Breast epithelium (tissue), 4 donors: ENCODE measurements around the gene NEURL1. TPM values are rescaled to one million over a fixed set of nuclear protein-coding genes. Genes with fewer than 3 reads are reported as not detected.
"Not testable (repeated sequence)": the region's sequence is repeated elsewhere in the genome, so short reads cannot be mapped to it uniquely, and the experiment has no call there.

Experiments
- DNase-seq, 2 donors: peaks; one replicate each; pipeline ENCODE4 v3.0.0-alpha.2; 2019; ENCODE audit warnings: low spot score in 2 of 2
- H3K27ac ChIP-seq, 2 donors: fragments of 200-600 bp; sonication (generic) in 1 of 2; one replicate each; pipeline ENCODE4 v1.5.1; 2016 to 2019; ENCODE audit warnings: mild to moderate bottlenecking in 1 of 2
- H3K27me3 ChIP-seq, 2 donors: fragments of 200-600 bp; sonication (generic) in 1 of 2; one replicate each; pipeline versions ENCODE4 v1.5.1 to v1.6.0; 2017 to 2019; ENCODE audit warnings: control low read depth in 1 of 2, mild to moderate bottlenecking in 1 of 2
- H3K36me3 ChIP-seq: fragments of 200-600 bp; one replicate; pipeline ENCODE4 v1.5.1; 2019
- H3K4me1 ChIP-seq, 2 donors: fragments of 200-600 bp; sonication (generic); one replicate each; pipeline ENCODE4 v1.5.1; 2016 to 2019; ENCODE audit warnings: control low read depth in 1 of 2
- H3K4me3 ChIP-seq, 3 donors: fragments of 200-600 bp; sonication (generic); 1 replicate in 2 of 3; 2 replicates in 1 of 3; pipeline ENCODE4 v1.5.1; 2016 to 2019; ENCODE audit warnings: mild to moderate bottlenecking in 3 of 3, moderate library complexity in 2 of 3
- H3K9me3 ChIP-seq, 2 donors: fragments of 200-600 bp; sonication (generic) in 1 of 2; one replicate each; pipeline ENCODE4 v1.5.1; 2016 to 2019; ENCODE audit warnings: control low read depth in 1 of 2
- CTCF ChIP-seq, 3 donors: fragments of 450-650 bp; IDR thresholded peaks; one replicate each; pipeline ENCODE4 v1.5.1; 2016 to 2017; ENCODE audit warnings: antibody characterized with exemption in 3 of 3, mild to moderate bottlenecking in 3 of 3, moderate library complexity in 3 of 3
- POLR2A ChIP-seq: fragments of 450-650 bp; IDR thresholded peaks from one replicate; pipeline ENCODE4 v1.6.1; 2016; ENCODE audit warnings: antibody characterized with exemption, mild to moderate bottlenecking, moderate library complexity
- POLR2AphosphoS5 ChIP-seq, 3 donors: sonication (generic); formaldehyde crosslinking; IDR thresholded peaks; one replicate each; pipeline ENCODE4 v1.6.1; 2017; ENCODE audit warnings: antibody characterized with exemption in 3 of 3
- intact Hi-C: fragments of 100-400 bp; cut with DNase I; formaldehyde crosslinking; loops from one replicate; pipeline ENCODE4 v1.15.1; 2023; ENCODE audit warnings: low total_unique reads
- total RNA-seq, 3 donors: library from RNA; depleted of rRNA; stranded (reverse); fragments of >200 nt; gene quantifications; one replicate each; pipeline ENCODE4 v1.1.0, GENCODE V29; 2016

The NEURL1 gene
- total RNA-seq, 3 donors from 2014 or later = 0.16 to 1.5 (median 0.33) TPM

DNA sequence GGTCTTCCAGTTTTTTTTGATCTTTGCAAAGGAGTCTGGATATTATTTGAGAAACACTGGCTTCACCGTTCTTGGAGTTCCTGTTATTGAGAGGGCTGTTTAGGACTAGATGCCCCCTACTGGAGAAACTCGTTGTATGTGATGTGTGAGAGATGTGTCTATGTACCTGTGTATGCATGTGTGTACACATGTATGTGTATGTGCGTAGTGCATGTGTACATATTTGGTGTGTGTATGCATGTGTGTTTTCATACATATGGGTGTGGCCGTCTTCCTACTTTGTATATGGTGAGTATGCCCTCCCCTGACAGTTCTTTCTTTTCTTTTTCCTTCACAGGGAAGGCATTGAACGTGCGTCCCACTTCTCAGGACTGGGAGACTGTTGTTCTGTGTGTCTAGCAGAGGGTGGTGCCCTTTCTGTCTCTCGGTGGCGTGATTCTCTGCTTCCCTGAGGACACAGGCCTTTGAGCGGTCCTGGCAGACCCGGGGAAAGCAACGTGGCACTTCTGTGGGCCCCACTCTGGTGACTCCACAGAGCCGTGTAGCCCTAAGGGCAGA is 11.5 kb upstream of the NEURL1 start:
- no peak overlapping the region for H3K27ac ChIP-seq
- no peak for DNase-seq
- TF ChIP-seq POLR2A (no peak), POLR2AphosphoS5 (IDR thresholded peaks at IDR 0.05) (no peak), CTCF (IDR thresholded peaks at IDR 0.05) (peak; percentile 21 to 57 (median 48))
- no peaks in the 10 kb centered on the region for H3K36me3 ChIP-seq
- H3K9me3 ChIP-seq = no peaks in the 10 kb centered on the region
- intact Hi-C loops = loop anchor here (2.0 kb wide), 1 partner anchor 65 kb away; no protein-coding TSS in a partner anchor
- no peaks in the 10 kb centered on the region for H3K4me1 ChIP-seq
- H3K4me3 ChIP-seq = no peak overlapping the region
- H3K27me3 ChIP-seq = no peaks in the 10 kb centered on the region

GRCh38 chr10:103486635-103487409 is 6.7 kb upstream of the NEURL1 start:
- H3K27ac ChIP-seq, H3K9me3 ChIP-seq, H3K4me1 ChIP-seq, DNase-seq, H3K36me3 ChIP-seq, H3K4me3 ChIP-seq, H3K27me3 ChIP-seq: not testable (repeated sequence)
- intact Hi-C loops = loop anchor here (5.0 kb wide), 1 partner anchor 1425 kb away; no protein-coding TSS in a partner anchor

- no peak for DNase-seq
- H3K4me1 ChIP-seq = no peaks in the 10 kb centered on the region
- H3K27ac ChIP-seq = no peak overlapping the region
- no peaks in the 10 kb centered on the region for H3K27me3 ChIP-seq
- no peak overlapping the region for H3K4me3 ChIP-seq
- intact Hi-C loops = loop anchor here (5.0 kb wide), 1 partner anchor 1425 kb away; no protein-coding TSS in a partner anchor
- H3K36me3 ChIP-seq = no peaks in the 10 kb centered on the region
- TF ChIP-seq POLR2A (no peak), CTCF (IDR thresholded peaks at IDR 0.05) (no peak), POLR2AphosphoS5 (IDR thresholded peaks at IDR 0.05) (no peak)
- H3K9me3 ChIP-seq = no peaks in the 10 kb centered on the region
Measured at GRCh38 chr10:103487410-103487708, 6.1 kb upstream of the NEURL1 start.

DNA sequence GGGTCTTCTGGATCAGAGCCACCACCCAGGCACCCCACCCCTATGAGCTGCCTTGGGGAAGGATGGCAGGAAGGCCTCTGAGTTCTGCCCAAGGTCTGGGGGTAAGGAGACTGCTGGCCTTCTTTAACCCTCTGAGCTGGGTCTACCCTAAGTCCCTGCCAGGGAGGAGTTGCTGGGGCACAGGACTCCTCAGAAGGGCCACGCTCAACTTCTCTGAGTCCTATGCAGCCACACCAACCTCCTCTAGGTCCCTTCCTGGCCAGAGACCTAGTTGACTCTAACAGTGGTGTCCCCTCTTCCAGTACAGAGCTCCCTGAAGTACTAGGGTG is 2.6 kb upstream of the NEURL1 start:
- Histone ChIP-seq H3K27ac (no peak overlapping the region), H3K4me1 (no peaks in the 10 kb centered on the region), H3K4me3 (no peak overlapping the region), H3K27me3 (peaks cover 0 to 20% of the 10 kb centered on the region in 2 donors), H3K36me3 (no peaks in the 10 kb centered on the region), H3K9me3 (no peaks in the 10 kb centered on the region)
- TF ChIP-seq POLR2A = no peak
- TF ChIP-seq CTCF (IDR thresholded peaks at IDR 0.05) = no peak
- TF ChIP-seq POLR2AphosphoS5 (IDR thresholded peaks at IDR 0.05) = no peak
- DNase-seq = no peak
- intact Hi-C loops = no loop called here

GRCh38 chr10:103491729-103492364 is 1.7 kb upstream of the NEURL1 start:
- TF ChIP-seq POLR2A (no peak), POLR2AphosphoS5 (IDR thresholded peaks at IDR 0.05) (no peak), CTCF (IDR thresholded peaks at IDR 0.05) (no peak)
- no peaks in the 10 kb centered on the region for H3K9me3 ChIP-seq
- DNase-seq = no peak
- no peak overlapping the region for H3K4me3 ChIP-seq
- H3K27me3 ChIP-seq = peaks cover 0 to 20% of the 10 kb centered on the region in 2 donors
- intact Hi-C loops = no loop called here
- H3K36me3 ChIP-seq = no peaks in the 10 kb centered on the region
- no peaks in the 10 kb centered on the region for H3K4me1 ChIP-seq
- no peak overlapping the region for H3K27ac ChIP-seq
